ENCODE results near the gene ERAS. TPM values are rescaled to one million over a fixed set of nuclear protein-coding genes. Genes with fewer than 3 reads are reported as not detected.

The ERAS gene
- polyA plus RNA-seq, 1 experiment: not detected

DNA sequence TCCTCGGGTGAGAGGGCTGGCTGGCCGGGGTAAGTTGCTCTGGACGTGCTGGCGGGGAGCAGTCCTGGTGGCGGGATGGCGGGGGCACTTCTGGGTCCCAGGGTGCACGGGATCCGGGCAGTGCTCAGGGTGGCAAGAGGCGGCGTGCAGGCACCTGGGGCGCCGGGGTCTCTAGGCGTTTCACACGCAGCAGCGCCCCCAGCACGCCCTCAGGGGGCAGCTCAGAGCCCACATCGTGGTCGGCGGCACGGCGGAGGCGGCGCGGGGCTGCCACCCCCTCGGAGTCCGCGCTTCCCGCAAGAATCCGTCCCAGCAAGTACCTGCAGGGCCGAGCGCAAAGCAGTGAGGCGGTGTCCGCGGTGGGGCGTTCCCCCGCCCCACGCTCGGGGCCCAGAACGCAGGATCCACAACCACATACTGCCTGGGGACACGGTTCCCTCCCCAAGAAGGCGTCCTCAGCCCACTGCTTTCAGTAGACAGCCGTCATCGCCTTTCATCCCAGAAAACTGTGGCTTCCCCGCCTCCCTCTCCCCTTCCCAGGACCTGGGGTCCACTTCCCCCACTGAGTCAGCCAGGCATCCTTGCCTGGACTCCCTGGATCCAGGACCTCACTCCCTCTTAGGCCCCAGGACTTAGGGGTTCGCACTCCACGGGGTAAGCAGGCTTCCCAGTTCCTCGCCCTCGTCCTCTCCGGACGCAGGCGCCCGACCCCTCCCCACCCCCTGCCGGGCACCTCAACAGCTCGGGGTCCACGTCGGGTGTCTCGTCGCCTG lies 5.0 kb downstream of the ERAS start:
- peaks cover 20% of the 10 kb centered on the region for H3K27me3 ChIP-seq (ENCODE audit: control insufficient read depth, insufficient read depth, low read length)
- TF ChIP-seq, protein P1, sequence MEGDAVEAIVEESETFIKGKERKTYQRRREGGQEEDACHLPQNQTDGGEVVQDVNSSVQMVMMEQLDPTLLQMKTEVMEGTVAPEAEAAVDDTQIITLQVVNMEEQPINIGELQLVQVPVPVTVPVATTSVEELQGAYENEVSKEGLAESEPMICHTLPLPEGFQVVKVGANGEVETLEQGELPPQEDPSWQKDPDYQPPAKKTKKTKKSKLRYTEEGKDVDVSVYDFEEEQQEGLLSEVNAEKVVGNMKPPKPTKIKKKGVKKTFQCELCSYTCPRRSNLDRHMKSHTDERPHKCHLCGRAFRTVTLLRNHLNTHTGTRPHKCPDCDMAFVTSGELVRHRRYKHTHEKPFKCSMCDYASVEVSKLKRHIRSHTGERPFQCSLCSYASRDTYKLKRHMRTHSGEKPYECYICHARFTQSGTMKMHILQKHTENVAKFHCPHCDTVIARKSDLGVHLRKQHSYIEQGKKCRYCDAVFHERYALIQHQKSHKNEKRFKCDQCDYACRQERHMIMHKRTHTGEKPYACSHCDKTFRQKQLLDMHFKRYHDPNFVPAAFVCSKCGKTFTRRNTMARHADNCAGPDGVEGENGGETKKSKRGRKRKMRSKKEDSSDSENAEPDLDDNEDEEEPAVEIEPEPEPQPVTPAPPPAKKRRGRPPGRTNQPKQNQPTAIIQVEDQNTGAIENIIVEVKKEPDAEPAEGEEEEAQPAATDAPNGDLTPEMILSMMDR (IDR thresholded peaks at IDR 0.05; ENCODE audit: low read depth, low read length): no peak
- DNase-seq (ENCODE audit: low read depth, low spot score): no peak
- POLR2A ChIA-PET: no interaction called here
- CTCF ChIA-PET: no interaction called here
- no peak overlapping the region for H3K27ac ChIP-seq (ENCODE audit: low read depth, low read length)
- no peaks in the 10 kb centered on the region; the same call in 1 of the 2 replicates for H3K9me3 ChIP-seq (ENCODE audit: control insufficient read depth, insufficient read depth, low read length)
- H3K4me3 ChIP-seq (ENCODE audit: low read depth, low read length): no peak overlapping the region

DNA sequence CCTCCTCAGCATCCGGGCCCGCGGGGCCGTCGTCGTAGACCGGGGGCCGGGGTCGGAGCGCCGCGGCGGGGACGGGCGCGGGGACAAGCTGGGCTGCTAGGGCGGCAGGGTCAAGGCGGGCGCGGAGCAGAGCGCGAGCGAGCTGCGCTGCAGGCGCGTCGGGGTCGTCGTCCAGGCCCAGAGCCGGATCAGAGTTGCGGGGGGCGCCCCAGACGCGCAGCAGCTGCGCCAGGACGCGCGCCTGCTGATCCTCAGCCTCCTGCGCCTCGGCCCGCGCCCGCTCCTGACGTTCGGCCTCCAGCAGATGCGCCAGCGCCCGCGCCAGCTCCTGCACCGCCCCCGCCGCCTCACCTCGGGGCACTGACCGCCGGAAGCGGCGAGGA lies 5.6 kb downstream of the ERAS start:
- CTCF ChIA-PET: no interaction called here

DNA sequence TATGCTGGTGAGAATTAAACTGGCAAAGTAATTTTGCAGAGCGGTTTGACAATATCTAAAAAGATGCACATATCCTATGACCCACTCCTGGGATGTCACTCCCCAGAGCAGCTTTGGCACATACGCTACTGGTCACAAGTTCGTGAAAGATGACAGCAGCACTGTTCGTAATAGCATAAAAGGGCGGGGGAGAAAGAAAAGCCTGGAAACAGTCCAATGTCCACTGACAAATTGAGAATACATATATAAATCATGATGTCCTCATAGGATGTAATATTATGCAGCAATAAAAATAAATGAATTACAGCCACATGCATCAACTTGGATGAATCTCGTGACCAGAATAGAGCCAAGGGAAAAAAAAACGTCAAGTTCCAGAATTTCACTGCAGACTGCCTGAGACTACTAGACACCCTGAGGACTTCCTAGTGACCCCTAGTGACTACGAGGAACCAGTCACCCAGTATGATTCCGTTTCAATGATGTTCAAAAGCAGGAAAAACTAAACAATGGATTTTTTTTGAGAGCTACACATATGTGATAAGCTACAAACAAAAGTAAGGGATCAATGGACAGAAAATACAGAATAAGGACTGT lies 7.3 kb downstream of the ERAS start:
- ChIA-PET POLR2A (no interaction called here), CTCF (no interaction called here)
- DNase-seq (ENCODE audit: low read depth, low spot score): no peak

More for the DNA sequence above, 5.6 kb downstream of the ERAS start:
- no peak overlapping the region for H3K27ac ChIP-seq (ENCODE audit: low read depth, low read length)
- H3K4me3 ChIP-seq (ENCODE audit: low read depth, low read length): no peak overlapping the region
- TF ChIP-seq, protein P1 (IDR thresholded peaks at IDR 0.05; ENCODE audit: low read depth, low read length): no peak
- POLR2A ChIA-PET: no interaction called here
- DNase-seq (ENCODE audit: low read depth, low spot score): no peak
- H3K9me3 ChIP-seq (ENCODE audit: control insufficient read depth, insufficient read depth, low read length): no peaks in the 10 kb centered on the region; the same call in 1 of the 2 replicates
- peaks cover 20% of the 10 kb centered on the region for H3K27me3 ChIP-seq (ENCODE audit: control insufficient read depth, insufficient read depth, low read length)

DNA sequence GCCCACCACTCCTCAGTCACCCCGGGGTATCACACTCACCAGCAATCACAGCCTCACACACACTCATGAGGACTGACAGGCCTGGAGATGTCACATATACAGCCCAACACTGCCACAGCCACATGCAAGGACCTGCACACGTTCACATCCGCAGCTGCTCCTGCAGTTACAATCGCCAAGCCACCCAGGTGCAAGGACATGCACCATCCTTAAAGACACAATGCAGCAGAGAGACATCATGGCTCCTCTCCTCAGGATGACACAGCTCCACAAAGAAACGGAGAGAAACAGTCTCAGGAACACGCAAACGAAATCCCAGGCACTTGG lies 8.0 kb downstream of the ERAS start:
- H3K4me3 ChIP-seq (ENCODE audit: low read depth, low read length): no peak overlapping the region
- ChIA-PET CTCF (no interaction called here), POLR2A (no interaction called here)
- H3K27me3 ChIP-seq (ENCODE audit: control insufficient read depth, insufficient read depth, low read length): peaks cover 20% of the 10 kb centered on the region
- DNase-seq (ENCODE audit: low read depth, low spot score): no peak
- TF ChIP-seq, protein P1 (IDR thresholded peaks at IDR 0.05; ENCODE audit: low read depth, low read length): no peak
- no peak overlapping the region for H3K27ac ChIP-seq (ENCODE audit: low read depth, low read length)
- H3K9me3 ChIP-seq (ENCODE audit: control insufficient read depth, insufficient read depth, low read length): no peaks in the 10 kb centered on the region

More for the DNA sequence above, 7.3 kb downstream of the ERAS start:
- Histone ChIP-seq H3K9me3 (ENCODE audit: control insufficient read depth, insufficient read depth, low read length) (no peaks in the 10 kb centered on the region), H3K27ac (ENCODE audit: low read depth, low read length) (no peak overlapping the region), H3K27me3 (ENCODE audit: control insufficient read depth, insufficient read depth, low read length) (peaks cover 20% of the 10 kb centered on the region), H3K4me3 (ENCODE audit: low read depth, low read length) (no peak overlapping the region)
- TF ChIP-seq, protein P1 (IDR thresholded peaks at IDR 0.05; ENCODE audit: low read depth, low read length): no peak

DNA sequence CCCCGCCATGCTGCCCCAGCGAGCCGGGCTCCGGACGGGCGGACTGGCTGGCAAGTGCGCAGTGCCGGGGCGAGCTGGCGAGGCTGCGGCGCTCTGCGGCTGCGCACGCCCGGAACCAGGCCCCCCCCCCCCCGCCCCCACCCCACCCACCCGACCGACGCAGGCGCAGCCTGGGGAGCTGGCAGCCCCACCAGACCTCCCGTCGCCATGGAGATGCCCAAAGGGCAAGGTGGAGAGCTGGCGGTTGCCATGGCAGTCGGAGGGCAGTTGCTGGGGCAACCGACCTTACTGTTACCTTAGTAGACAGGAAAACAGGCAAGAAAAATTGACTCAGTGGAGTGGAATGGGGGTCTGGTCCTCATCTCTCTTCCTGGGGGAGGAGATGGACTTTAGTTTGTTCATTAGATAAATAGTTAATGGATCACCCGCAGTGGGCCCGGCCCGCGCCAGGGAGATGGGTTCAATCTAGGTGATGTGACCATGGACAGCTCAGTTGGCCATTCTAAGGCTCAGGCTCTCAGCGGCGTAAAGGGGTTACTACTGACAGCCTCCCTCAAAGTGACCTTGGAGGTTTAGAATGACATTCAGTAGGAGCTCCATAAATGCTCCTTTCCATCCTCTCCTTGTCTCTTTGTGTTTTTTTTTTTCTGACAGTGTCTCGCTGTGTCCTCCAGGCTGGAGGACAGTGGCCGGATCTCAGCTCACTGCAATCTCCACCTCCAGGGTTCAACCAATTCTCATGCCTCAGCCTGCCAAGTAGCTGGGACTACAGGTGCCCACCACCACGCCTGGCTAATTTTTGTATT lies 9.4 kb downstream of the ERAS start, which contains the start of gene PCSK1N:
TSS of gene PCSK1N (minus strand) at position 87 of the 806 bp plus-strand sequence. CDS start at position 9, 78 bp downstream.
- H3K27me3 ChIP-seq (ENCODE audit: control insufficient read depth, insufficient read depth, low read length): peaks cover 20% of the 10 kb centered on the region
- H3K4me3 ChIP-seq (ENCODE audit: low read depth, low read length): no peak within 1 kb of the TSS

More for the DNA sequence above, 9.4 kb downstream of the ERAS start, which contains the start of gene PCSK1N:
- no peak for DNase-seq (ENCODE audit: low read depth, low spot score)
- no peak within 1 kb of the TSS for H3K27ac ChIP-seq (ENCODE audit: low read depth, low read length)
- no peaks in the 10 kb centered on the region for H3K9me3 ChIP-seq (ENCODE audit: control insufficient read depth, insufficient read depth, low read length)
- ChIA-PET POLR2A (no interaction called here), CTCF (no interaction called here)
- TF ChIP-seq, protein P1 (IDR thresholded peaks at IDR 0.05; ENCODE audit: low read depth, low read length): no peak

Data from AG04450 (cell line).